Muscle of leg (tissue), 11 donors: Measurements from ENCODE around the gene IL3. TPM values are rescaled to one million over a fixed set of nuclear protein-coding genes. Genes with fewer than 3 reads are reported as not detected.

ENCODE experiments used
- DNase-seq: peaks from one replicate; pipeline ENCODE4 v3.0.0; 2013
- H3K27ac ChIP-seq: one replicate; pipeline ENCODE4 v1.5.1; 2013; ENCODE audit warnings: mild to moderate bottlenecking, low read length, control low read depth
- H3K27me3 ChIP-seq: one replicate; pipeline ENCODE4 v1.6.1; 2013; ENCODE audit warnings: low read length; ENCODE audit not compliant: control insufficient read depth, insufficient read depth
- H3K36me3 ChIP-seq: one replicate; pipeline ENCODE4 v1.6.1; 2013; ENCODE audit warnings: low read length; ENCODE audit not compliant: control insufficient read depth, insufficient read depth
- H3K4me1 ChIP-seq: one replicate; pipeline ENCODE4 v1.6.1; 2013; ENCODE audit warnings: low read length; ENCODE audit not compliant: control insufficient read depth, insufficient read depth
- H3K4me3 ChIP-seq: one replicate; pipeline ENCODE4 v1.5.1; 2013; ENCODE audit warnings: low read length, control low read depth
- H3K9me3 ChIP-seq: replicated peaks from 2 replicates; pipeline ENCODE4 v1.6.1; 2013; ENCODE audit warnings: low read depth, low read length; ENCODE audit not compliant: control insufficient read depth
- WGBS: methylation state at CpG from one replicate; pipeline ENCODE4 v1.1.5; 2013; ENCODE audit warnings: missing lambda C conversion rate; ENCODE audit not compliant: insufficient coverage; 5-methylcytosine and 5-hydroxymethylcytosine counted together
- polyA plus RNA-seq, 8 donors: library from polyadenylated mRNA; unstranded; fragments of 120-200 nt; gene quantifications; one replicate each; pipeline versions ENCODE4 v1.2.1 to v1.2.3, GENCODE V29; 2013; ENCODE audit warnings: inconsistent platforms in 1 of 8, low replicate concordance in 1 of 8; ENCODE audit not compliant: insufficient read length in 8 of 8, insufficient read depth in 1 of 8
- total RNA-seq: library from RNA; stranded (reverse); fragments of 120-200 nt; gene quantifications from one replicate; pipeline ENCODE4 v1.2.4, GENCODE V29; 2013

Gene IL3
- total and polyA plus RNA-seq, 9 donors = not detected

DNA sequence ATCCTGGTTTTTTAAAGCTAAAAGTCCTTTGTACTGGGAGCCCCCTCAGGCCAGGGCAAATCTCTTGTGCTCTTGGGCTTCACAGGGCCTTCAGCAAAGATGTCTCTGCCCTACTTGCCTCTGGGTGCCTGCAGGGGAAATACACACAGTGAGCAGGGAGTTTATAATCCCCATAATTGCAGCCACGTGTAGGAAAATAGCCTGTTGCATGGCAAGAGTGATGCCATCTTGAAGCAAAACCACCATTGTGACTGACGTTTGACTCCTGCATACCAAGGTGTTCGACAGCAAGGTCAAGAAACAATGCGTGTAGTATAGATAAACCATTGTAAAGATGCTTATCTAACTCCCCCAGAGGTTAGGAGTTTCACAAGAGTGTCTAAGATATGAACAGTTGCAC, 11.4 kb upstream of the IL3 start:
- Histone ChIP-seq H3K27me3 (peaks cover 2% of the 10 kb centered on the region), H3K9me3 (no peaks in the 10 kb centered on the region), H3K36me3 (no peaks in the 10 kb centered on the region), H3K4me1 (no peaks in the 10 kb centered on the region), H3K4me3 (no peak overlapping the region), H3K27ac (no peak overlapping the region)
- WGBS = 23% methylated on average over 2 of the region's 4 CpGs
- DNase-seq = no peak

DNA sequence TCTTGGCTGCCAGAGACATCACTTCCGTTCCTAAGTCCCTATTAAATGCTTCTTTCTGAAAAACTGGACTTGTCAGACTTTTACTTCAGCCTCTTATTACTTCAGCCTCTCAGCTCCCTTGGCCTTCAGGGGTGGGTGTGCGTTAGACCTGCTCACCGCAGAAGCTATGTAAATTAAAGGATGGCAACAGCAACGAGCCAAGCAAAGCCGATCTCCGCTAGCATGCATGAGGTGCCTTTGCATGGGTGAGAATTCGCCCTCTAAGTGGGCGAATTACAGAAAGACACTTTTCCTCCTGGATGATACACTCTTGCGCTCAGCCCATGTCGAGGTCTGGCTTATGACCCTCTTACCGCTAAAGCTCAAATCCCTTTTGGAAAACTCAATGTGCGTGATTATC, 10.9 kb upstream of the IL3 start:
- no peak overlapping the region for H3K27ac ChIP-seq
- no peaks in the 10 kb centered on the region for H3K9me3 ChIP-seq
- no peak for DNase-seq
- peaks cover 2% of the 10 kb centered on the region for H3K27me3 ChIP-seq
- no peaks in the 10 kb centered on the region for H3K4me1 ChIP-seq
- no peaks in the 10 kb centered on the region for H3K36me3 ChIP-seq
- H3K4me3 ChIP-seq = no peak overlapping the region
- 84% methylated on average over 12 of the region's 12 CpGs for WGBS

DNA sequence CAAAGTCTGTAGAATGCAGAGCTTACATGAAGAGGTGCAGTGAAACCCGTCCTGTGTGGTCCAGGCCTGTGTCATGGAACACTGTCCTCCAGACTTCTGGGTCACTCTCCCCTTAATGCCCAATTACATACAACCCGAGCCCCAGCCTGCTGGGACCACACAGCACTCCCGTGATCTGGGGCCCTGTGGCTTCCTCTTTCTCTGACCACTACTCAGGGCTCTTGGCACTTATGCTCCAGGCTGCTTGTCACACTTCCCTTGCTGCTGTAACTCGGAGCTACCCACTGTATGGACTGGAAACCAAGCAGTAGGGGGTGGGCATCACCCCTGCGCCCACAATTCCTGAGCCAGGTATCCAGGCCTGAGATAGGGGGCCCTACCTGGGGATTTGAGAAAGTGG, 10.3 kb upstream of the IL3 start:
- no peaks in the 10 kb centered on the region for H3K36me3 ChIP-seq
- no peaks in the 10 kb centered on the region for H3K4me1 ChIP-seq
- 62% methylated on average over 4 of the region's 5 CpGs for WGBS
- no peak overlapping the region for H3K4me3 ChIP-seq
- no peaks in the 10 kb centered on the region for H3K9me3 ChIP-seq
- DNase-seq = peak; percentile 48
- H3K27ac ChIP-seq = no peak overlapping the region
- H3K27me3 ChIP-seq = peaks cover 2% of the 10 kb centered on the region

- no peak for DNase-seq
- Histone ChIP-seq H3K27ac (no peak overlapping the region), H3K4me3 (no peak overlapping the region), H3K27me3 (peaks cover 2% of the 10 kb centered on the region), H3K9me3 (no peaks in the 10 kb centered on the region), H3K36me3 (no peaks in the 10 kb centered on the region), H3K4me1 (no peaks in the 10 kb centered on the region)
- WGBS = 53% methylated on average over 2 of the region's 9 CpGs
Measured at GRCh38 chr5:132050661-132051552, 9.5 kb upstream of the IL3 start.

DNA sequence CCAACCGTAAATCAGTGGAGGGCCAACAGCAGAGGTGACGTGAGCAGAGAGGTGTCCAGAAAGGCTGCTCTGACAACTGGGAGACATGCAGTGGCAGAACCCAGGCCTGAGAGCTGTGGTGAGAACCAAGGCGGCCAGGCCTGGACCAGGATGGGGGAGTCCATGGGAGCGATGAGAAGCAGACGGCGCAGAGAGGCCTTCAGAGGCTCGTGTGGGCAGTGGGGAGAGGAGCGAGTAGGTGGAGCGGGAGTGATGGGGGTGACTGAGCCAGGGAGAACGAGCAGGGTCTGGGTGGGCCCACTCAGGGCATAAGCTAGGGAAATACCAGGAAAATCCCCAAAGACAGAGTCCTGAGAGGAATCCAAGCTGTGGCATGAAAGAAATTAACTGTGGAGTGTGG, 7.9 kb upstream of the IL3 start:
- no peak for DNase-seq
- H3K4me3 ChIP-seq = no peak overlapping the region
- peaks cover 2% of the 10 kb centered on the region for H3K27me3 ChIP-seq
- 71% methylated on average over 10 of the region's 10 CpGs for WGBS
- H3K9me3 ChIP-seq = no peaks in the 10 kb centered on the region
- no peak overlapping the region for H3K27ac ChIP-seq
- no peaks in the 10 kb centered on the region for H3K36me3 ChIP-seq
- H3K4me1 ChIP-seq = no peaks in the 10 kb centered on the region

- Histone ChIP-seq H3K27me3 (peaks cover 2% of the 10 kb centered on the region), H3K36me3 (no peaks in the 10 kb centered on the region), H3K9me3 (no peaks in the 10 kb centered on the region), H3K4me1 (no peaks in the 10 kb centered on the region), H3K4me3 (no peak overlapping the region), H3K27ac (no peak overlapping the region)
- no peak for DNase-seq
- 89% methylated on average over 4 of the region's 4 CpGs for WGBS
Measured at GRCh38 chr5:132053483-132053882, 7.0 kb upstream of the IL3 start.

- H3K9me3 ChIP-seq = no peaks in the 10 kb centered on the region
- 83% methylated on average over 6 of the region's 10 CpGs for WGBS
- H3K4me3 ChIP-seq = no peak overlapping the region
- H3K4me1 ChIP-seq = no peaks in the 10 kb centered on the region
- H3K27ac ChIP-seq = no peak overlapping the region
- peaks cover 2% of the 10 kb centered on the region for H3K27me3 ChIP-seq
- no peak for DNase-seq
- no peaks in the 10 kb centered on the region for H3K36me3 ChIP-seq
Measured at GRCh38 chr5:132054031-132054696, 6.3 kb upstream of the IL3 start.

DNA sequence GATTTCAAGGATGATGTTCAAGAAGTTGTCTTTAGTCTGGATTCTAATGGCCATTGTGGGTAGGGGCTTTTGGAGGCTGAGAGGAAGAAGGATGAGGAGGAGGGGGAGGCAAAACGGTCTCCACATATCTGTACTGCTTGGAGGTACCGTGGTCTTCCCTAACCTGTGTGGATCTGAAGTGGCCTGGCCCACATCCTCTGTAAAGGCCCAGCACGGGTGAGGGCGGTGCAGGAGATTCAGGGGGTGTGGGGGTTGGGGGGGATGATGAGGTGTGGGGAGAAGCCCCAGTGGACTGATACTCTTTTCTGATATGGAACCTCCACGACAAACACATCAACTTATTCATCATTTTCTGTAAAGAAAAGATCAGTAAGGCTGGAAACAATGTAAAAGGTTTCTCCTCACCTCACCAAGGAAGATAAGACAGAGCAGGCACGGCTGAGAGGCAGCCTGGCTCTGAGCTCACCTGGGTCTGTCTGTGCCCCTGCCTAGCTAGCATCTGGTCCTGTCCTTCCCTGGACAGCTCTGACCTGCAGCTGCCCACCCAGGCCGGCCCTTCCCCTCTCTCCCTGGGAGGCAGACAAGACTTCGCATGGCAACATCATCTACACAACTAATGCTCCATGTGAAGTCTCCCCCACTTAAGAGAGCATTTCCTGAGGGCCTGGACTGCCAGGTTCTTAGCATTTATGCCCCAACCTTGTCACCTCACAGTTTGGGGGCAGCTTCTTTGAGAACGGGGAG, 5.6 kb upstream of the IL3 start:
- Histone ChIP-seq H3K9me3 (no peaks in the 10 kb centered on the region), H3K4me1 (no peaks in the 10 kb centered on the region), H3K27me3 (peaks cover 2% of the 10 kb centered on the region), H3K4me3 (no peak overlapping the region), H3K36me3 (no peaks in the 10 kb centered on the region), H3K27ac (no peak overlapping the region)
- DNase-seq = no peak
- WGBS = 81% methylated on average over 3 of the region's 9 CpGs

DNA sequence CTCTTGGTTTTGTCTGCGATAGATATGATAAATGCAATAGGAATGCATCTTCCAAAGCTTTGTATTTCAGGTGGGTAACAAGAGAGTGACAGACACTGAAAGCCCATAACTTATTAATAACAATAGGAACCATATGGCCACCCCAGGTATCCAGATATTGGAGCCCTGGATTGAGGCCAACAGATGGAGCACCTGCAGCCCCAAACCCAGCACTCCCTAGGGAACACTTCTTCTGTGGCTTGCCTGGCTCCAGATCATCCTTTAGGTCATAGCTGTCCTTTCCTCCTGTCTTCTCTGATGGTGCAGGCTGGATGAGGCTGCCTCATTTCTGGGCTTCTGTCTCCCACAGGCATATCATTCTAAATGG, 5.0 kb upstream of the IL3 start:
- DNase-seq = no peak
- no peak overlapping the region for H3K4me3 ChIP-seq
- H3K36me3 ChIP-seq = no peaks in the 10 kb centered on the region
- no peaks in the 10 kb centered on the region for H3K9me3 ChIP-seq
- H3K4me1 ChIP-seq = no peaks in the 10 kb centered on the region
- no CpG with 5 or more reads among the region's 1 CpG for WGBS
- no peak overlapping the region for H3K27ac ChIP-seq
- no peaks in the 10 kb centered on the region for H3K27me3 ChIP-seq
